ENCODE measurements around the gene TMUB1.
A peak's percentile ranks its signal among the peaks of the same experiment; 100 is the strongest.

The TMUB1 gene

GRCh38 chr7:151083071-151083823 is at the start of gene TMUB1:
TSS of gene TMUB1 (minus strand) at chr7:151083493. CDS start at chr7:151082563, 930 bp downstream.
- TF ChIP-seq, protein P1, sequence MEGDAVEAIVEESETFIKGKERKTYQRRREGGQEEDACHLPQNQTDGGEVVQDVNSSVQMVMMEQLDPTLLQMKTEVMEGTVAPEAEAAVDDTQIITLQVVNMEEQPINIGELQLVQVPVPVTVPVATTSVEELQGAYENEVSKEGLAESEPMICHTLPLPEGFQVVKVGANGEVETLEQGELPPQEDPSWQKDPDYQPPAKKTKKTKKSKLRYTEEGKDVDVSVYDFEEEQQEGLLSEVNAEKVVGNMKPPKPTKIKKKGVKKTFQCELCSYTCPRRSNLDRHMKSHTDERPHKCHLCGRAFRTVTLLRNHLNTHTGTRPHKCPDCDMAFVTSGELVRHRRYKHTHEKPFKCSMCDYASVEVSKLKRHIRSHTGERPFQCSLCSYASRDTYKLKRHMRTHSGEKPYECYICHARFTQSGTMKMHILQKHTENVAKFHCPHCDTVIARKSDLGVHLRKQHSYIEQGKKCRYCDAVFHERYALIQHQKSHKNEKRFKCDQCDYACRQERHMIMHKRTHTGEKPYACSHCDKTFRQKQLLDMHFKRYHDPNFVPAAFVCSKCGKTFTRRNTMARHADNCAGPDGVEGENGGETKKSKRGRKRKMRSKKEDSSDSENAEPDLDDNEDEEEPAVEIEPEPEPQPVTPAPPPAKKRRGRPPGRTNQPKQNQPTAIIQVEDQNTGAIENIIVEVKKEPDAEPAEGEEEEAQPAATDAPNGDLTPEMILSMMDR (IDR thresholded peaks at IDR 0.05; ENCODE audit: low read length, missing control alignments), result no peak
- peak within 1 kb of the TSS; percentile 74 for H3K4me3 ChIP-seq (replicated peaks; ENCODE audit: low read depth, low read length)
- no peak for DNase-seq (ENCODE audit: low read depth)

GRCh38 chr7:151132461-151133205 is 49.3 kb upstream of the TMUB1 start:
- TF ChIP-seq, protein P1 (IDR thresholded peaks at IDR 0.05; ENCODE audit: low read length, missing control alignments), result no peak
- no peak overlapping the region for H3K4me3 ChIP-seq (replicated peaks; ENCODE audit: low read depth, low read length)
- DNase-seq (ENCODE audit: low read depth), result no peak

GRCh38 chr7:151131592-151132293 is 48.5 kb upstream of the TMUB1 start:
- no peak for DNase-seq (ENCODE audit: low read depth)
- no peak overlapping the region for H3K4me3 ChIP-seq (replicated peaks; ENCODE audit: low read depth, low read length)
- TF ChIP-seq, protein P1 (IDR thresholded peaks at IDR 0.05; ENCODE audit: low read length, missing control alignments), result no peak

DNA sequence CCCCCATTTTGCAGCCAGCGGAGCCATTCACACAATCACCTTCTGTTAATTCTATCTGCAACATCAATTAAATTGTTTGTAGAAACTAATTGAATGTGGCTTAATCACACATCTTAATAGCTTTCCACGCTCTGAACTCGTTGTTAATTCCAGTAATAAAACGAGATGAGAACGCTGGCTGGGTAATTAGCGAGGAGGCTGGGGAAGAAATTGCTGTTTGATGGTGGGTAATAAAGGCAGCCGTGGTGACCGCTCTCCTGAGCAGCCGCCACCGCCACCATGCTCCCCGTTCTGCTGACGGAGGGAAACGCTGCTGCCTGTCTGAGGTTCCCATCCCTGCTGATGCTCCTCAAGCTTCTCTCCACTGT is 47.9 kb upstream of the TMUB1 start:
- DNase-seq (ENCODE audit: low read depth), result no peak
- no peak overlapping the region for H3K4me3 ChIP-seq (replicated peaks; ENCODE audit: low read depth, low read length)
- TF ChIP-seq, protein P1 (IDR thresholded peaks at IDR 0.05; ENCODE audit: low read length, missing control alignments), result no peak

DNA sequence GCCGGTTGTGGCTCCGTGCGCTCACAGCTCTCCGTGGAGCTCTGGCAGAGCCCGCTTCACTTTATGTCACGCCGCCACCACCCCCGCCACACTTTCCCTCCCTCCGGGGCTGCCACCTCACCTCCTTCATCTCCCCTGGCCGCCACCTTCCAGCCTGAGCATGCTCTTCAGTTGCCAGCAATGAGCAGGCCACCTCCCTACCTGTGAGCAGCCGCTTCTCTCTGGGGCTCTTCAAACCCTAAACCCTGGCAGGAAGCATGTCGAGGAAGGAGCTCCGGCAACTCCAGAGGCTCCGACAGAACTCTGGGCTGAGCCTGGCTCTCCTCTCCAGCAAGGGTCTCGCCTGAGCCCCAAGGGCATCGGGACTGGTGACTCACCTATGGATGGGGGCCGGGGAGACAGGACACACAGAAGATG is 47.5 kb upstream of the TMUB1 start:
- TF ChIP-seq, protein P1 (IDR thresholded peaks at IDR 0.05; ENCODE audit: low read length, missing control alignments), result no peak
- H3K4me3 ChIP-seq (replicated peaks; ENCODE audit: low read depth, low read length), result no peak overlapping the region
- no peak for DNase-seq (ENCODE audit: low read depth)

- no peak for DNase-seq (ENCODE audit: low read depth)
- H3K4me3 ChIP-seq (replicated peaks; ENCODE audit: low read depth, low read length), result no peak overlapping the region
- TF ChIP-seq, protein P1 (IDR thresholded peaks at IDR 0.05; ENCODE audit: low read length, missing control alignments), result no peak
Observed at GRCh38 chr7:151129960-151130591, 46.8 kb upstream of the TMUB1 start.
